NCI-H2107 treated with DMSO at 0.1 percent for 48 hours (cell line): Measurements from ENCODE around the gene RSPH10B.
"Not testable (repeated sequence)": the region's sequence is repeated elsewhere in the genome, so short reads cannot be mapped to it uniquely, and the experiment has no call there.

Experiments
- DNase-seq: peaks from one replicate; lab custom pipeline; 2025; ENCODE audit not compliant: unreplicated experiment; lab: John Stamatoyannopoulos, UW

RSPH10B gene

DNA sequence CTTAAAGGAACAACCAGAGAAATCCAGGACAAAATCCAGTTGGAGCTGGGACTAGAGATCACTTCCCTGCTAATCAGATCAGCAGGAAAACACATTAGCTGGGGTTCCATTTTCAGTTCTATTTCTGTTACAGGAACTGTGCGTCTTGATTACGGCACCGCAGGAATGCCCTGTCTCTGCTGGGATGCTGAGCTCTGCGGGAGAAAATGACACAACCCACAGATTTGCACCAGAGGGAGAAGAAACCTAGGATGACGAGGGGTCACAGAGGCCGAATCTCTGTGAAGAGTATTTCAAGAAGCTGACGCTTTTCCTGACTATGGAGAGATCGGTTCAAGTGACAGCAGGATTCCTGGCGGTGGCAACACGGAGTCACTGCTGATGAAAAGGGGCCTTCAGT lies 40.2 kb downstream of the RSPH10B start:
- not testable (repeated sequence) for DNase-seq

DNA sequence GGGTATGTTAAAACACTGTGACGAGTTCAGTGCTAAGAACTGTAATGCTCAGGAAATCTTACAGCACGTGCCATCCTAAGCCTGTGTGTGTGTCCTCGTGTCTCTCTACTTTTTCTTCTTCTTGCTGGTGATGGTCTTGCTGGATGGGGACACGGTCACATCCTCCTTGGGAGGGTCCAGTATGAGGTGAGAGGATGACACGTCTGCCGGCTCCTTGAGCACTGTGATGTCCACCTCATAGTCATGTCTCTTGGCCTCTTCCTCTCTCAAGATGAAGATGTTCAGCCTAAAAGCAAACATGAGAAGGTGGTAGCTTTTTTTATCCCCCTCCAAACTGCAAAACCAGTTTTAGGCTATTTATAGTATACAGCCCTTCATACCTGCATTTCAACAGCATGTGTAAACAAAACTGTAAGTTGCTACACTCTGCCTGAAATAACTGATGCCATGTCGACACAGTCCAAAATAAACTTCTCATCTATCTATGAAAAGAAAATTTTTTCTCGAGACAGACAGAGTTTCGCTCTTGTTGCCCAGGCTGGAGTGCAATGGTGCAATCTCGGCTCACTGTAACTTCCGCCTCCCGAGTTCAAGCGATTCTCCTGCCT lies 44.1 kb downstream of the RSPH10B start:
- not testable (repeated sequence) for DNase-seq

DNA sequence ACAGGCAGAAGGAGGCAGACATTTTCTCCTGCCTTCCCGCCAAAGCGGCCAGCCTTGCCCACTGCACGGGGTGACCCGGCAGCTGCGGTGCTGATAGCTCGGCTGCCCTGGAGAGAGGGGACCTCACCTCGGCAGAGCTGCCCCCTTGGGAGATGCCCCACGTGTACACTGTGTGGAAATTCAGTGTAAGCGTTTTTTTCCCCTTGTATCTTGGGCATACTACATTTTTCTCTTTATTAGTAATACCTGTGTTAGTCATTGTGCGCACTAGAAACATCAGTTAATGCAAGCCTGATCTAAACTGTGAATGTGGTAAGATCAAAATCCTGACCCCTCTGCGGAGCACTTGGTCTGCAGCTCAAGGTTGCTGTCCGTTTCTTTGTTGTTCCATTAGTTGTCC lies 45.9 kb downstream of the RSPH10B start:
- DNase-seq: not testable (repeated sequence)

DNA sequence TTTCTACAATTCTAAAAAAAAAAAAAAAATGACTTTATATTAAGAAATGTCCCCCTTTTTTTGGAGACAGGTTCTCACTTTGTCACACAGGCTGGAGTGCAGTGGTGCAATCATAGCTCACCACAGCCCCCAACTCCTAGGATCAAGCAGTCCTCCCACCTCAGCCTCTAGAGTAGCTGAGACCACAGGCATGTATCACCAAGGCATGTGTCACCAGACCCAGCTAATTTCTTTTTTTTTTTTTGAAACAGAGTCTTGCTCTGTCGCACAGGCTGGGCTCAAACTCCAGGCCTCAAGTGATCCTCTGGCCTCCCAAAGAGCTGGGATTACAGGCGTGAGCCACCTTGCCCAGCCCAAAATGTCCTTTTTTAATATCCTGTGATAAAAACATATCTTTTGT lies 46.3 kb downstream of the RSPH10B start:
- not testable (repeated sequence) for DNase-seq

DNA sequence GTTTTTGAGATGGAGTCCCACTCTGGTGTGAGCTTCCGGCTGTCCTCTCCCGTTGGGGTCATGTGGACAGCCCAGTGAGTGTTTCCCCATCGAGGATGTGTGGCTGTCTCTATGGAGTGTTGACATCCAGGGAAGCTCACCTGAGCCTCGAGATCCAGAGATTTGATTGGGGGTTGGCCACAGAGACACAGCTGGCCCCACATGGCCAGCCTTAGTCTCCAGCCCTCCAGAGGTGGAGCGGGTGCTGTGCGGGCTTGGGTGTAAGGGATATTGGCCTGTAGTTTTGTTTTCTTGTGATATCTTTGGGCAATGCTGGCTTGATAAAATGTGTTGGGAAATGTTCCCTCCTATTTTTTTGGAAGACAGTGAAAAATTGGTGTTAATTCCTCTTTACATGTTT lies 54.0 kb downstream of the RSPH10B start:
- DNase-seq: not testable (repeated sequence)

DNA sequence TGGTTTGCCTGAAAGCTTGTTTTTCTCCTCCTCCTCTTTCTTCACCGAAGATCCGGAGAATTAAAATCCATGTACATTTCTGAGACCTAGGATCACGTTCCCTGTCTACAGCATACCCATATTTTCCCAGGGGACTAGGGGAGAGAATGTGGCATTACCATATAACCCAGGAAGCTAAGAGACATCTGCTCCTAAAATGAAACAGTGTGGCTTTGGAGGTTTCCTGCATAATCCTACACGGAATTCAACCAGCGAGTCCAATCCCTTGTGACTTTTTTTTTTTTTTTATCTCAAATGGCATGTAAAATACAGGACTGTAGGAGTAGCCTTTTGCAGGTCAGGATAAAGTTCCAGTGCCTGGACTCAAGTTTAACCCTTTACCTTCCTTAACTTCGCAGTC lies 61.7 kb downstream of the RSPH10B start:
- DNase-seq: not testable (repeated sequence)

DNA sequence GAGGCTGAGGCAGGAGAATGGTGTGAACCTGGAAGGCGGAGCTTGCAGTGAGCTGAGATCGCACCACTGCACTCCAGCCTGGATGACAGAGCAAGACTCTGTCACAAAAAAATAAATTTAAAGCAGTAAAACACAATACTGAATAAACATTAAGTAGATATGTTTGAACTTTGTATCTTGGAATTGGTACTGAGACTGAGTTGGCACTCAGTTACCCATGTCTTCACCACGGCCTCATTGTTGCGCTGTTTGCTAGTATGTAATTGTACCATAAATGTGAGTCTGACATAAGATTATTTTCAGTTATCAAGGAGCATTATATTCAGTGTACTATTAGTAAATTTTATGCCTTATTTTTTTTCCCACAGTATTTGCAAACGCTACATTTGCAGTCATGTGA lies 65.8 kb downstream of the RSPH10B start:
- not testable (repeated sequence) for DNase-seq

GRCh38 chr7:5903002-5903401 lies 67.5 kb downstream of the RSPH10B start:
- not testable (repeated sequence) for DNase-seq

- DNase-seq: peak; percentile 10
These were observed 71.8 kb downstream of the RSPH10B start, which contains the start of gene CCZ1 for GRCh38 chr7:5898480-5899224. Gene CCZ1 (plus strand): TSS chr7:5898733. CDS start chr7:5898800, 67 bp downstream.

GRCh38 chr7:5897369-5897919 lies 73.0 kb downstream of the RSPH10B start:
- DNase-seq: peak; percentile 60

- no peak for DNase-seq
These were observed 78.0 kb downstream of the RSPH10B start for GRCh38 chr7:5892498-5892897.

GRCh38 chr7:5890244-5890643 lies 80.2 kb downstream of the RSPH10B start:
- DNase-seq: not testable (repeated sequence)

DNA sequence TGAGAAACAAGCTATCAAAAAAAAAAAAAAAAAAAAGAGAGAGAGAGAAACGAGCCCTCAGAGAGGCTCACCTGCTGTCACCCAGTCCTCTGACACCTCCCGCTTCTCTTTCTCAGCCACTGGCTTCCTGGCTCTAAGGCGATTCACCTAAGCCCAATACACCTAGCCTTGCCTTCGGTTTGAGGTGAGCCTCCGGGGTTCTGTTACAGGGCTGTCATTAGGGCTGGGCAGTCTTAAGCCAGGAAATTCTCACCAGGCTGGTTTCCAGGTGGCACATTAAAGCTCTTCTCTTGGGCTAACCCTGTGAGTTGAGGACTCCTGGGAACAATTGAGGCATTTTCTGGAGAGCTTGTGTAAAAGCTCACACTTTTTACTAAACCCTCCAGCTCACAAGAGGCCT lies 82.5 kb downstream of the RSPH10B start:
- peak; percentile 92 for DNase-seq

- DNase-seq: not testable (repeated sequence)
These were observed 86.1 kb downstream of the RSPH10B start for GRCh38 chr7:5884431-5884830.

DNA sequence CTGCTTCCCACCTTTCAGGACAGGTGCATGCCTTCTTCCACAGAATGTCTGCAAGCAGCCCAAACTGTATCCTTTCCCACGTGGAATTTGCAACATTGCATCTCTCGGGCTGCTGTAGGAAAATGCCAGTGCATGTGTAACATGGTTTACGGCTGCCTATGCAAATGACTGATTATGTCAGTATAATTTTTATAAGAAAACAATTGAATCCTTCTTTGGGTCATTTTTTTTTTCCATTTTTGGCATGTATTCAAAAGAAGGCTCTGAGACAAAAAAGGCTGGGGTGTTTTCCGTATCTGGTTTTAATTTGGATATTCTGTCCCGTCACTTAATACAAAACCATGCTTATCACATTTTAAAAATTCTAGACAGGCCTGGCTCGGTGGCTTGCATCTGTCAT lies 90.4 kb downstream of the RSPH10B start:
- DNase-seq: not testable (repeated sequence)

DNA sequence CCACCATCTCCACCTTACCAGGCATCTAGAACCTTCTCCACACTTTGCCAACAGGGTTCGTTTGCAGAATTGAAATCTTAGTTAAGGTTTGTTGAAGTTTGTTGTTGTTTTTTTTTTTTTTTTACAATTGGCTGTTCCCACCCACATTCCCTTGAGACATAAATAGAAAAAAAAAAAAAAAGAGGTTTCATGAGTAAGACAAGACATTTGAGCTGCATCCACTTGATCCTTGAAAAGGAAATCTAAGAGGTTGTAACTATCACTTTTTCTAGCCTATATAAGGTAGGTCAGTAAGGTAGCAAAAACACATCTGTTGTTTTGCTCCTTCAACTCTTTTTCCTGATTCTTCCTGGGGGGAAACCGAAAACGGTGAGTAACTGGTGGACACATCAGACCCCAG lies 90.9 kb downstream of the RSPH10B start:
- DNase-seq: not testable (repeated sequence)
